ENCODE measurements around the gene CST7.

- no peak for TF ChIP-seq NR1H2 (CRISPR knock-in tag; IDR thresholded peaks at IDR 0.05; ENCODE audit: borderline replicate concordance, low read depth)
- TF ChIP-seq CHCHD3 (CRISPR knock-in tag; IDR thresholded peaks at IDR 0.05), result no peak
- no peak for TF ChIP-seq TCF7 (IDR thresholded peaks at IDR 0.05; ENCODE audit: low read depth)
- no peak for TF ChIP-seq MXI1 (IDR thresholded peaks at IDR 0.05; ENCODE audit: borderline replicate concordance, low read depth, low read length)
These were observed 1.9 kb downstream of the CST7 start for GRCh38 chr20:24950836-24951525.

Measured in HepG2 (cell line).